Muscle layer of duodenum (tissue), 2 donors: Measurements from ENCODE around the gene REPS2.

Experiments used
- H3K27ac ChIP-seq: one replicate; pipeline ENCODE4 v1.7.0; 2013; ENCODE audit warnings: mild to moderate bottlenecking, low read length
- H3K27me3 ChIP-seq: one replicate; pipeline ENCODE4 v1.7.0; 2013; ENCODE audit warnings: low read depth, mild to moderate bottlenecking, control low read depth, low read length
- H3K36me3 ChIP-seq, 2 donors: one replicate each; pipeline ENCODE4 v1.7.0; 2013; ENCODE audit warnings: low read length in 2 of 2, control low read depth in 1 of 2, mild to moderate bottlenecking in 1 of 2; ENCODE audit not compliant: insufficient read depth in 2 of 2, control insufficient read depth in 1 of 2
- H3K4me1 ChIP-seq, 2 donors: one replicate each; pipeline ENCODE4 v1.7.0; 2013; ENCODE audit warnings: low read length in 2 of 2, mild to moderate bottlenecking in 2 of 2, control low read depth in 1 of 2, moderate library complexity in 1 of 2; ENCODE audit not compliant: insufficient read depth in 2 of 2, control insufficient read depth in 1 of 2
- H3K4me3 ChIP-seq, 2 donors: one replicate each; pipeline ENCODE4 v1.7.0; 2013; ENCODE audit warnings: low read length in 2 of 2, low read depth in 1 of 2, mild to moderate bottlenecking in 1 of 2
- H3K9me3 ChIP-seq, 2 donors: one replicate each; pipeline ENCODE4 v1.7.0; 2013; ENCODE audit warnings: low read length in 2 of 2, control low read depth in 1 of 2, mild to moderate bottlenecking in 1 of 2; ENCODE audit not compliant: control insufficient read depth in 1 of 2
- donor health status: healthy.

Gene REPS2

GRCh38 chrX:17182317-17182716 is 235.9 kb downstream of the REPS2 start:
- Histone ChIP-seq H3K4me3 (no peak overlapping the region), H3K9me3 (no peaks in the 10 kb centered on the region), H3K36me3 (no peaks in the 10 kb centered on the region), H3K4me1 (no peaks in the 10 kb centered on the region), H3K27me3 (no peaks in the 10 kb centered on the region), H3K27ac (no peak overlapping the region)

GRCh38 chrX:17183566-17183965 is 237.1 kb downstream of the REPS2 start:
- Histone ChIP-seq H3K36me3 (no peaks in the 10 kb centered on the region), H3K27me3 (no peaks in the 10 kb centered on the region), H3K4me1 (no peaks in the 10 kb centered on the region), H3K27ac (no peak overlapping the region), H3K4me3 (no peak overlapping the region), H3K9me3 (no peaks in the 10 kb centered on the region)

DNA sequence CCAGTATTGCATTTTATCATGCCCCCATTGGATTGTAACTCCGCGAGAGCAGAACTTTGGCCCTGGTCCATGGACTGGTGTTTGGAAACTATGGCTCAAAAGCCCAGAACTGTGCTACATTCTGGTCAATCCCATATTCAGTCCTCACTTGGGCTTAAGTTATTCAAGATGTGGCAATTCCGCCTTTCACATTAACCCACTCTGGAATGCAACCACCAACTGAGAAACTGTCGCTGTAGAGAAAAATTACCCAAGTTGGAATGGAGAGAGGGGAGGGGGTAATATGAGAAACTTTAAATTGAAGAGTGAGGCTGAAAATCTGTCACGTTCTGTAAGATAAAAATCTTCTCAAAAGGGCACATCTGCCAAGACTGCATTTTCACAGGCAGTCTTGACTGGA is 239.0 kb downstream of the REPS2 start:
- no peaks in the 10 kb centered on the region for H3K36me3 ChIP-seq
- no peak overlapping the region for H3K4me3 ChIP-seq
- no peaks in the 10 kb centered on the region for H3K9me3 ChIP-seq
- H3K27me3 ChIP-seq = no peaks in the 10 kb centered on the region
- H3K27ac ChIP-seq = no peak overlapping the region
- H3K4me1 ChIP-seq = no peaks in the 10 kb centered on the region

DNA sequence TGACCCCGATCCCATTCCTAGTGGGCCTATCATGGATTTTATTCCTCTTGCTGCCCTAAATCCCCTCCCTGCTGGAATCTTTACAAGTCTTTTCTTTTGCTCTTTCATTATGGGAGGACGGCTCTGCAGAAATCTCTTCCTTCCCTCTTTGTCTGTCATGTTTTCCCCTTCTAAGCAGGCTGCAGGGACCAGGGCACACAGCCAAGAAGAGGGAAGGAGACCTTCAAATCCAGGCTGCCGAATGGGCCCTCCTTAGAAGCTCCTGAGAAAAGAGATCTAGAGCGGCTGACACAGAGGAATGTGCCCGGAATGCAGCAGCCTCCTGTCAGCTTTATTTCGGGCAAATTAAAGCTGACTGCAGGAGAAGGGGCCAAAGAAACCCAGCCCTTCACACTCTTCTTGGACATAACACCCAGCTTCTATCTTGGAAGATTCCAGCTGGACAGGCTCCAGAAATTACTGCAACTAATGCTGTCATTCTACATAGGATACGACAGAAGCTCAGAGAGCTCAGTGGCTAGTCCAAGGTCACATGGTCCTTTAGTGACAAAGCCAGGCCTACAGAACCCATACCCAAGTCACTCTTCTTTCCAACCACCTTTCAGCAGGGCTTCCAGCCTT is 240.8 kb downstream of the REPS2 start:
- H3K27me3 ChIP-seq = no peaks in the 10 kb centered on the region
- no peak overlapping the region for H3K4me3 ChIP-seq
- no peaks in the 10 kb centered on the region for H3K9me3 ChIP-seq
- H3K36me3 ChIP-seq = no peaks in the 10 kb centered on the region
- H3K4me1 ChIP-seq = no peaks in the 10 kb centered on the region
- H3K27ac ChIP-seq = no peak overlapping the region

DNA sequence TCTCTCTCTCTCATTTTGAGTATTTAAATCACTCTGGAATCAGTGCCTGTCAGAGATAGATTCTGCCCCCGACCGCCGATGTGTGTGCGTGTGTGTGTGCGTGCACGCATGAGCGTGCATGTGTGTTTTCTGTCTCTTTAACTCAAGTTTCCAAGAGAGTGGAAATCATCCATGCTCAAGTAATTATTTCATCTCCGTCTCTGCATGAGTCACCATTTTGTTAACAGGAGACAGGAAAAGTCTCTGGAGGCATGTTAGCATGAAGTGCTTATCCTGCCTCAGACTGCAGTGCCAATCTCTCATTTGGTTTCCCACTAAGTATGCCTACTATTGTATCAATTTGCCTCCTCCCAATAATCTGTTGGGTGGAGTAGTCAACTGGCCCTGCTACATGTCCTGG is 245.6 kb downstream of the REPS2 start:
- Histone ChIP-seq H3K27ac (no peak overlapping the region), H3K4me3 (no peak overlapping the region), H3K36me3 (no peaks in the 10 kb centered on the region), H3K27me3 (no peaks in the 10 kb centered on the region), H3K9me3 (no peaks in the 10 kb centered on the region), H3K4me1 (no peaks in the 10 kb centered on the region)
